Putamen (tissue), 1 donor: ENCODE measurements around the gene BCAS4.
"Not testable (repeated sequence)": the region's sequence is repeated elsewhere in the genome, so short reads cannot be mapped to it uniquely, and the experiment has no call there.

ENCODE experiments used
- DNase-seq: peaks from one replicate; pipeline ENCODE4 v3.0.0-alpha.2; 2016; ENCODE audit warnings: low spot score

The BCAS4 gene

DNA sequence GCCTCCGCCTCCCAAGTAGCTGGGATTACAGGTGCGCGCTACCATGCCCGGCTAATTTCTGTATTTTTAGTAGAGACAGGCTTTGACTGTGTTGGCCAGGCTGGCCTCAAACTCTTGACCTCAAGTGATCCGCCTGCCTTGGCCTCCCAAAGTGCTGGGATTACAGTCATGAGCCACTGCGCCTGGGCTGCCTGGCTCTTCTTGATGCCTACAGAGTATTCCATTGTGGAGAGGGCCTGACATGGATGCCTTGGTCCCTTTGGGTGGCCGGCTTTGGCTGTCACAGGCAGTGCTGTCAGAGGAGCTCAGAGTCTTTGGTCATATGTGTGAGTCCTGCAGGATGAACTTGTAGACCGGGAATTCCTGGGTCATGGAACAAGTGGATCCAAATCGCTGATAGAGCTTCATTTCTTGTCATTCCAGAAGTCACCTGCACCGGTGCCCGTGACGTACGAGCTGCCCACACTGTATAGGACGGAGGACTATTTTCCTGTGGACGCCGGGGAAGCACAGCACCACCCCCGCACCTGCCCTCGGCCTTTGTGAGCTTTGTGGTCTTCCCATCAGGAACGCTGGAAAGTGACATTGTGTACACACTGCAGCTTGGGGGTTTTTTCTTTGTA lies 81.3 kb downstream of the BCAS4 start:
- no peak for DNase-seq

DNA sequence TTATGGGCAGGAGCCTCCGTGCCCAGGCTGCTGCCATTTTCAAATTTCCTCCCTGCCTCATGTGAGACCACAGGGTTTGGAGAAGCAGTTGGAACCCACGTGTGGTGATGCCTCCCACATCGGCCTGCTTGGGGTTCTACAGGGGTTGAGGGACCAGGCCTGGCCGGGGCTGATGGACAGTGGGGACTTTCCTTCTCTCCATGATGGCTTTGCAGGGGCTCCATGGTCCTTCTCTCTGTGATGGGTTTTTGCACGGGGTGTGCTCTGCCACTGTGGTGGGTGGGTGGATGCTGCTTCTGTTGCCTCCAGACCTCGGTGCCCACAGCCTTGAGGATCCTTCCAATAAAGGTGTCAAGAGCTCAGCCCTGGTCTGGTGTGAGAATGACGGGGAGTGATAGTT lies 82.0 kb downstream of the BCAS4 start:
- no peak for DNase-seq

DNA sequence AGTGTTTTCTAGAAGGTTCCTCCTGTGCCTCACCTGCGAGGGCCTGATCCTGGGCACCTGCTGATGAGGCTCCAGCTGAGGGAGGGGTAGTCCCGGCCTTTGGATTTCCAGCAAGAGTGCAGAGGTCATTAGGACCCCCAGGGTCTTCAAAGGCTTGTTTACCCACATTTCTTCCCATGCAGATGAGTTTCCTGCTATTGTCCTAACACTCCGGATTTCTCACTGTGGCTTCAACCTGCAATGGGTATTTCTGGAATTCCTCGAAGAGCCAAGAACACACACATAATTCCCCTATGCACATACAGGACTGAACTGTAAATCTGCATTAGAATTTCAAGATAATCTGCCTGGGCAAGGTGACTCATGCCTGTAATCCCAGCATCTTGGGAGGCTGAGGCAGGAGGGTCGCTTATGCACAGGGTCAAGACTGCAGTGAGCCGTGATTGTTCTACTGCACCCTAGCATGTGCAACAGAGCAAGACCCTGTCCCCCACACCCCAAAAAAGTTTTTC lies 82.4 kb downstream of the BCAS4 start:
- no peak for DNase-seq

DNA sequence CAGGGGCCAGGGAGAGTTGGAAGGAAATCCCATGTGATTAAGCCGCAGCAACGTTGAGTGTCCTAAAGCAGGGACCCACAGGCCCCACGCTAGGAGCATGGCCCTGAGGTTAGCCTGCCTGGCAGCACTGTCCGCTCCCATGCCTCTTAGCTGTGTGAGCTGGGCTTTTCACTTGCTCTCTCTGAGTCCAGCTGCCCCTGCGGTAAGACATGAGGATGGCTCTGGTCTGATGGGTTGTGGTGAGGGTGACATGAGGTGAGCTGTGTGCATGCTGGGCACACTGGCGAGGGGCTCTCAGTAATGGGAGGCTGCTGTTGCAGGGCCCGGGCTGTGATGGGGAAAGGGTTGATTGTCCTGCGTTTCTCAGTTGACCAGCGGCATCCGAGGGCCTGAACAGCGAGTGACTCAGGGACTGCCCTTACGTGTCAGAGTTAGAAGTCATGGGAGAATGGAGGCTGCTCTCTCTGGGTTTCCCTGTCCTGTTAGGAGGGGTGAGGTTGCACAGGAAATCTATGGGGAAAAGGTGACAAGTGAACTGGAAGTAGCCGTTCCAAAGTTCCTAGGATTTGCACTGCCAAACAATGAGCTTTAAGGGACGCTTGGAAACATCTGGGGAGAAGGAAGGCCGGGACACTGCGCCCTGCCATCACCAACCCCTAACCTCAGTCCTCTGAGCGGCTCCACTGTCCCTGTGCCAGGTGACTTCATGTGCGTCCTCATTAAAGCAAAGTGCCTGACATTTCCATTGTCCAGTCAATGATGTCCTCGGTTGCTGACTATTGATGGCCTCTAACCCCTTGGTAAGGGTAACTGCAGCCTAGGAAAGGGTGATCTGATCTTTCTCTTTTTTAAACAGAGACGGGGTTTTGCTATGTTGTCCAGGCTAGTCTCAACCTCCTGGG lies 85.0 kb downstream of the BCAS4 start:
- DNase-seq: no peak

DNA sequence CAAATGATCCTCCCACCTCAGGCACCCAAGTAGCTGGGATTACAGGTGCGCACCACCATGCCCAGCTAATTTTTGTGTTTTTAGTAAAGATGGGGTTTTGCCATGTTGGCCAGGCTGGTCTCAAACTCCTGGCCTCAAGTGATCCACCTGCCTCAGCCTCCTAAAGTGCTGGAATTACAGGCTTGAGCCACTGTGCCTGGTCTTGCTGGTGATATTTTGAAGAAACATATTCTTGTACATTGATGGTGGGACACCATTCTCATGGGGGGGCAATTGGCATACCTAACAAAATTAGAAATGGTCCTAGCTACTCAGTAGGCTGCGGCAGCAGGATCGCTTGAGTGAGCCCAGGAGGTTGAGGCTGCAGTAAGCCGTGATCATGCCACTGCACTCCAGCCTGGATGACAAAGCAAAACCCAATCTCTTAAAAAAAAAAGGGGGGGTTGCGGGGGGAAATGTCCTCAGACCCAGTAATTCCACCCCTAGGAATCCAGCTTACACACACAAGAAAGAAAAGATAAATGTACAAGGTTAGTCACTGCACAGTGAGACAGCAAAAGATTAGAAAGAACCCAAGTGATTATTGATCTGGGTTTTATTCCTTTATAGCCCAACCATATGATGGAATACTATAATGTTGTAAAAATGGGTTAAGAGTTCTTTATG lies 87.0 kb downstream of the BCAS4 start:
- DNase-seq: not testable (repeated sequence)

DNA sequence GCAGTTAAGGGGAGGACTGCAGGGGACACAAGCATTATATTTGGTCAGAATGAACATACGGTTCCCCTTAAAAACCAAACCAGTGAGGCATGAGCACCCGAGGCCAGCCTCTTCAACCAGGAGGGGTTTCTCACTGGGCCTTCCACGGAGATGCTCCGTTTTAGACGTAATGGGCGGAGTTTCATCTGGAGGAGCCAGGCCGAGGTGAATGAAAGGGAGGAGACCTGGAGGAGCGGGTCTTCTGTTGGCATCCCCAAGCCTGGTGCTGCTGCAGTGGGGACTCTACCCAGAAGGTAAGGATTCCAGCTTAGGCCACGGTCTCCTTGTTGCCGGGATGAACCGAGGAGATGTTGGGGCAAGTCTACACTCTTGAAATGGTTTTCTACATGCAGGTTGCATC lies 89.0 kb downstream of the BCAS4 start:
- no peak for DNase-seq

DNA sequence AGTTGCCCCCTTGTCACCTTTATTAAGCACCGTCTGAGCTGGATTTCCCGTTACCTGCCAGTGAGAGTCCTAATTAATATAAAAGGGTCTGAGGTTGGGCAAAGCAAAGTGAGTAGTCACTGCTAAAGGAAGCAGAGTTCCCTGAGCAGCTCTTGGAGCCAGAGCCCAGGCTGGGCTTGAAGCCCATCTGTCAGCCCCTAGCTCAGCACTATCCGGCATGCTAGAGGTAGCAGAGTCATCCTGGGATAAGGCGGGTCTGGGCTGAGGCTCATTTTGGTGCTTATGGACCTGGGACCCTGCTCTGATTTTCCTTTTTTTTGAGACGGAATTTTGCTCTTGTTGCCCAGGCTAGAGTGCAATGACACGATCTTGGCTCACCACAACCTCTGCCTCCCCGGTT lies 90.2 kb downstream of the BCAS4 start:
- no peak for DNase-seq

DNA sequence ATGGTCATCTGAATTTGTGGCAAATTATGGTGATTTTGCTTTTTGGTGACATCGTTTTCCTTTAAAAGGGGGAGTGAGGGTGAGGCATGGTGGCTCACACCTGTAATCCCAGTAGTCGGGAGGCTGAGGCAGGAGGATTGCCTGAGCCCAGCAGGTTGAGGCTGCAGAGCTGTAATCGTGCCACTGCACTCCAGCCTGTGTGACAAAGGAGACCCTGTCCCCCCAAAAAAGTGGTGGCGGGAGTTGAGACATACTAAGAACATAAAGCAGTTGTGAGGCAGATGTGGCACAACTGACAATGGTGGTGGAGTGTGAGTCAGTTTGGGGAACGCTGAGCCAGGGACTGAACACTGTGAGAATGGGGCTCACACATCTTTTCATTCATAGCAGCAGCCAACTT lies 90.9 kb downstream of the BCAS4 start:
- no peak for DNase-seq

DNA sequence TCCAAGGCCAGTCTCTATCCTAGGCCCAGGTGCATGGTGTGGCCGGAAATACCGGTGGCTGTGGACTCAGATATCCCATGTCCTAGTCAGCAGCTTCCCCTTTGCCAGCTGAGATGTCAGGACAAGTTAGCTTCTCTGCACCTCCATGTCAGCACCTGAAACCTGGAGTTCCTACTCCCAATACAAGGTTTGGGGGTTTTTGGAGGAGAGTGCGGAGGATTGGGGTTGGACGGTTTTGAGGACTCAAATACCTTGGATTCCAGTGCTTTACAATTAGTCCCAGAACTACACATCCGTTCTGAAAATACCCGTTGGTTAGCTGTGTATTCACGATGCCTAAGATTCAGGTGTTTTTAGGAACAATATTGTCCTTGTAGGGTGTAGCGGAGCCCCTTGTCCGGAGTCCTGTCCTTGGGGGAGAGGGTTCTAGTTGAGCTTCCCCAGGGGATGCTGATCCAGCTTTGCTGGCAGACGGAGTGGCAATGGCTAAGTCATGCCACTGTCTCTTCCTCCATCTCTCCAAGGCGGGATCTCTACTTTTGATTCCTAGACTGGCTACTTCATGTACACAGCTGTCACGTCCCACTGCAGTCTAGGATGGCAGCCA lies 91.4 kb downstream of the BCAS4 start:
- no peak for DNase-seq

DNA sequence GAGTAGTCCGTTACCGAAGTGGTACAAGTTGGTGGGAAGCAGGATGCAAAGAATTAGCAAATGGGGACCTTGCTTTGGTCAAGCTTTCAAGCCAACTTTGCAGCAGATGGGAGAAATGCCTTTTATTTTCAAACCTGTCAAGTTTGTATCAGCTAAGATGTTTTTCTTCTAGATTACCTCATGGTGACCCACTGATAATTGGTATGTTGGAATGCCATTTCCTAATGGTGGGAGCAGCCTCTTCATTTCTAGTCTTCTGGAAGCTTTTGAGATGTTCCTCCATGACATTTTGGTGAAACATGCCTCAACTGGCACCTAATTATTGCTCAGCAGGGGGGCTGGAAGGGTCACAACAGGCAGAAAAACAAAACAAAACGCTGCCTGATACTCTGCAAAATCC lies 92.7 kb downstream of the BCAS4 start:
- no peak for DNase-seq

DNA sequence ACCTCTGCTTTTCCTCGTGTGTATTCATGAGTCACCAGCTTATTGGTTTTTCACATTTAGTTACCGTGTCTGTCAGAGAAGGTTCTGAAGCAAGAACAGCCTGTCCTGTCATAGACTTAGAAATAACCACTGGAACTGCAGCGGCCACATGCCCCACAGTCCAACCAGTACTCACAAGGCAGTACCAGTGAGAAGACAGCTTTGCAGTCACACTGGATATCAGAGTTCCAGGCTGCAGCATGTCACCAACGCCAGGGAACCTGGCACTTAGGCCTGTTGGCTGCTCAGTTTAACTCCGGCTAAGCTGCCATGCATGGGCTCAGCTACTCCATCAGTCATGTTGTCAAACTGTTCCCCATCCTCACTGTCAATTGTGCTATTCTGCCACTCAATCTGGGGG lies 96.3 kb downstream of the BCAS4 start:
- no peak for DNase-seq

DNA sequence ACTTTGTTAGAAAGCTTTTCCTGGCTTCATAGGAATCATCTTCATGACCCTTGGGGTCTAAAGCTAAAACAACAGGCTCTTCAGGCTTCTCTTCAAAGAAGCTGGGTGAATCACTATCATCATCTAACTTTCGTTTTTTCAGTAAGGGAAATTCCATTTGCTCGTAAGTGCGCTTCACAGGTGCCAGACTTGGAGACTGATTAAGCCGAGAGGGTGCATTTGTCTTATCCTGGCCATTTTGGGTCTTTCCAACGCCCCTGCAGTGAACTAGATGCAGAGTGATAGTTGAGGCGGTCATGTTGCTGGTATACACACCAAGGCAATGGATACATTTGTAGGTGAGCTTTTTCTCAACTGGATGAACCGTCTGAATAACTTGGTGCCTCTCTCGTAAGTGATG lies 97.5 kb downstream of the BCAS4 start:
- no peak for DNase-seq

DNA sequence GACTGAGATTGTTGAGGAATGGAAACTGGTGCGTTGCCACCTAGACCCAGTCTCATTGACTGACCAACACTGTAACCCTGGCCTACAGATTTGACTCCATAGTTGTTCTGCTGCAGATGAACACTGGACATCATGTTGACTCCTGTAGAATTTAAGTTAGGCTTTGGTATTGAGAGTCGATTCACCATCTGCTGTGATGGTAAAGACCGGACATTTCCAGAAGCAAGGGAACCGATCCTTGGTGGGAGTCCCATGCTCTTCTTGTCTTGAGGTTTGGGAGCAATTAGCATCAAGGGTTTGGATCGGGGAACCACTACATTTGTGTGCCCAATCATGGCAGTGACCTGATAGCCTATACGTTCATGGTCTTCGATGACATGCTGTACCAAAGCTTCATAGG lies 98.8 kb downstream of the BCAS4 start:
- DNase-seq: no peak

DNA sequence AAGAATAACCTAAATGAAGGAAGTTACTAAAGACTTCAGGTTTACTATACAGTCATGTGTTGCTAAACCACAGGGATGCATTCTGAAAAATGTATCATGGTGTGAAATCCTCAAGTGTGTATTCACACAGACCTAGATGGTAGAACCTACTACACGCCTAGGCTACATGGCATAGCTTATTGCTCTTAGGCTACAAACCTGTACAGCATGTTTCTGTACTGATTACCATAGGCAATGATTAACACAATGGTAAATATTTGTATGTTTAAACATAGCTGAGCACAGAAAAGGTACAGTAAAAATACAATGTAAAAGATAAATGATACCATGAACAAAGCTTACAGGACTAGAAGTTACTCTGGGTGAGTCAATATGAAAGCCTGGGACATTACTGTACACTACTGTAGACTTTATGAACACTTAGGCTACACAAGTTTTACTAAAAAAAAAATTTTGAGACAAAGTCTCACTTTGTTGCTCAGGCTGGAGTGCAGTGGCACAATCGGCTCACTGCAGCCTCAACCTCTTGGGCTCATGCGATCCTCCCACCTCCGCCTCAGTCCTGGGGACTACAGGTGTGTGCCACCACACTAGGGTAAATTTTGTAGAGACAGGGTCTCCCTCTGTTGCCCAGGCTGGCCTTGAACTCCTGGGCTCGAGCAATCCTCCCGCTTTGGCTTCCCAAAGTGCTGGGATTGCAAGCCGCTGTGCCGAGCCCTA lies 100.4 kb downstream of the BCAS4 start:
- DNase-seq: no peak

DNA sequence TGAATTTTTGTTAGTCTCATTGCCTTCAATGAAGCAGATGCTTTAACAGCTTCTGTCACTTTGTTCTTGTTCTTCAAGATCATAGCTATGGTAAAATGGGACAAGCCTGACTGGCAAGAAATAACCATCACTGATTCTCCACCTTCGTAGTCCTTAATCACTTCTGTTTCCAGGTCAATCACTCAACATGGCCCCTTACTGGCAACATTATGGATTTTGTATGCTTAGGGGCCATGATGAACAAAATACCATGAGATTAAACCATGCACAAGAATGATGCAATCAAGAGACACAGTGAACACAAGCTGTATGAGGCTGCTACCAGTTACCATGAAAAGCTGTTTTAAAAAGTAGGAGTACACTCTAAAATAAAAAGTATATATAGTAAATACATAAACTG lies 103.6 kb downstream of the BCAS4 start:
- no peak for DNase-seq

DNA sequence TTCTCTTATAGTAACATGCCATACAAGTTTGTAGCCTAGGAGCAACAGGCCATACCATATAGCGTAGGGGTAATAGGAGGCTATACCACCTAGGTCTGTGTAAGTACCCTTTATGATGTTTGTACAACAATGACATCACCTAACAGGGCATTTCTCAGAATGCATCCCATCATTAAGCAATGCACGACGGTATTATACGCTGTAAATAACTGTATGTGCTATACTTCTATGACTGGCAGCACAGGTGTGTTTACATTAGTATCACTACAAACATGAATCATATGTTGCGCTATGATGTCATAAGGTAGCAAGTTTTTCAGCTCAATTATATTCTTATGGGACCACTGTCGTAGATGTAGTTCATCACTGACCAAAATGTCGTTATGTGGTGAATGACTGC lies 105.4 kb downstream of the BCAS4 start:
- no peak for DNase-seq

DNA sequence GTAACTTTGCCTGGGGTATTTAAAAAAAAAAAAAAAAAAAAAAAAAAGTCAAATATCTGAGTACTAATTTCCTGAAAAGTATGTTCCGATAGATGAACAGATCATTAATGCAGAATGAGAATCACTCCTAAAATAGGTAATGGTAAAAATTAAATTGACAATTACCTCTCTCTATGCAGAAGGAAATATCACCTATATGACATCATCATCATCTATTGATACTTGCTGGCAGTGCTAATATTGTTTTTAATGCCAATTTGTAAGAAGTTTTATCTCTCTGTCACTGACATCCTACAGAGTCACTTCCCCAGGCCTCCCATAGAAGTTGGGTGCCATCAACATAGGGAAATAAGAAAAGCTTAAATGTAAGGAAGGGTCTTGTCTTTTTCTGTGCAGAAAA lies 106.4 kb downstream of the BCAS4 start:
- DNase-seq: no peak

DNA sequence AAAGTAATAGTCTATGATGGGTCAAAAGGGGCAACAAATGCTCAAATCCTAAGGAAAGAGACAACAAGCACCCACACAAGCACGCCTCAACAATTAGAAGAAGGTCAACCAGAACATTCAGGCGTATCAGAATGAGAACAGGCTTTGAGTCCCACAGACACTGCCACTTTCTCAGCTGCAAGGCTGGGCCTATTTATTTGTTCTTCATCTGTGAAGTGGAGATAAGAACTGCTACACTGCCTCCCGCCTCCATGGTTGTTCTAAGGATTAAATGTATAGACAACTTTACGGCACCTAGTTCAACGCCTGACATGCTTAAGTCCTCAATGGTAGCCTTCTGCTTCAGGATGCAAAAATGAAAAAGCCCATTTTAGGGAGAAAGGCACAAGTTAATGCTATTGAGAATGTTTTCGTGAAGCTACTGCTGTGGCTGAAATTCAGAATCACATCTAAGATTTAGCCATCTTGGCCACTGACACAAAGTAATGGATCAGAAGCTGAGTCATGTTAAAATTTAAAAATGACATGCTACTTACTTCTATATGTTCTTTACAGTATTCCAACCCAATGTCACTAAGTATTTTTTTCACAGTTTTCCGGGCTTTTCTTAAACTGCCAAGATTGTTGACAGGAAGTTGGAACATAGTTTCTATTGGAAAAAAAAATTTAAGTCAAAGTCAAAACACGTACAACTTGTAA lies 108.6 kb downstream of the BCAS4 start:
- DNase-seq: no peak

DNA sequence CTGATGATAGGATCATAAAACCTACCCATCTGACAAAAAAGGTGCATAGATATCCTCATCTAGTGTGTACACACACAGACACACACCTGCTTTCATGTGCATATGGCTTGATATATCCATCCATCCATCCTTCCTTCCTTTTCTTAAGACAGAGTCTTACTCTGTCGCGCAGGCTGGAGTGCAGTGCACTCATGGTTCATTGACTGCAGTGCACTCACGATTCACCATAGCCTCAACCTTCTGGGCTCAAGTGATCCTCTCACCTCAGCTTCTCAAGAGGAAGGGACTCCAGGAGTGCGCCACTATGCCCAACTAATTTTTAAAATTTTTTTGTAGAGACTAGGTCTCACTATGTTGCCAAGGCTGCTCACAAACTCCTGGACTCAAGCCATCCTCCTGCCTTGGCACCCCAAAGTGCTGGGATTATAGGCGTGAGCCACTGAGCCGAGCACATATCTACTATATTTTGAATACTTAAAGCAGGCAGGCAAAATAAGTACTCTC lies 109.3 kb downstream of the BCAS4 start:
- no peak for DNase-seq

DNA sequence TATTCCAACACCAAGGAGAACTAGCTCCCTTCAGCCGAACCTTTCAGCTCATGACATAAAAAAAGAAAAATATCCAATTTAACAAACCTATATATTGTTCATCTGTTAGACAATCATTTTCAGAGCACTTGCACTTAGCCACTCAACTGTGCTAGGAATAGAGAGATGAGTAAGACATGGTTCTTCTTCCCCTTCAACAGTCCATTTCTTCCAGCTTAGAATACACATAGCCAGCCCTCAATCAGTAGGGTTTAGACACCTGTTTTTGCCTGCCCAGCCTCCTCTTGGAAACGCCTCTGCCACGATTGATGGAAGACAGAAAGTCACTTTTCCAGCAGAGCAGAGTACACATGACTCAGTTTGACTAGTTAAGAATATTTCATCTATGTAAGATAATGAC lies 114.6 kb downstream of the BCAS4 start:
- no peak for DNase-seq

DNA sequence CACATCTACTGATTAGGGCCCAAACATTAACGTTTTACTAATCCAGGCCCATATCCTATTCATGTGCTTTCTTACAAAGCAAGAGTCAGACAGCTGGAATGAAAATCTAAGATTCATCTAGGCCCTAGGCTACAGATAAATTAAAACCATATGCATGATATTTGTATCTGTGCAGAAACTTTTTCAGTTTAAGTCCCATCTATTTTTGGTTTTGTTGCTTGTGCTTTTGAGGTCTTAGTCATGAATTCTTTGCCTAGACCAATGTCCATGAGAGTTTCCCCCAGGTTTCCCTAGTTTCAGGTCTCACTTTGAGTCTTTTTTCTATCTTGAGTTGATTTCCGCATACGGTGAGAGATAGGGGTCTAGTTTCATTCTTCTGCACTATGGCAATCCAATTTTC lies 116.2 kb downstream of the BCAS4 start:
- no peak for DNase-seq
